HepG2 (cell line): ENCODE data around the gene INTS1. TPM values are rescaled to one million over a fixed set of nuclear protein-coding genes. Genes with fewer than 3 reads are reported as not detected.

Source experiments
- ATAC-seq: fragments of 200-7000 bp; cut with Tn5 transposase; 3 replicates; pipeline ENCODE4 v1.9.1; 2020; ENCODE audit warnings: mild to moderate bottlenecking, moderate library complexity
- BruUV-seq: library from RNA; stranded (reverse); fragments of 400-500 nt; replicated peaks from 2 replicates; lab custom pipeline; 2021; lab: Mats Ljungman, UMichigan
- CTCF ChIA-PET: fragments of 300-600 bp; formaldehyde crosslinking; extraction: SDS; loops from one replicate; lab custom pipeline; 2021; ENCODE audit warnings: low total read pairs, inconsistent platforms, low intra/inter-chr PET ratio; lab: Yijun Ruan, JAX
- POLR2A ChIA-PET: fragments of 350-600 bp; sonication (Branson Sonifier 250); formaldehyde crosslinking; loops from one replicate; lab custom pipeline; 2020; ENCODE audit warnings: antibody characterized with exemption, inconsistent platforms; lab: Yijun Ruan, JAX
- DNase-seq: peaks from one replicate; pipeline ENCODE4 v3.0.0-alpha.2; 2015; ENCODE audit warnings: low spot score
- FAIRE-seq: peaks from 3 replicates; lab custom pipeline; 2011; peaks lifted over from hg19 to GRCh38; lab: Jason Lieb, UNC
- H2AFZ ChIP-seq: one replicate; pipeline ENCODE4 v1.6.1; 2011; ENCODE audit warnings: low read length, inconsistent platforms
- H3K27ac ChIP-seq: fragments of 300-600 bp; 3 replicates; pipeline ENCODE4 v1.8.0; 2011; ENCODE audit warnings: mixed run types, mild to moderate bottlenecking, mixed read lengths, low read length, inconsistent platforms; ENCODE audit not compliant: insufficient read depth; ENCODE audit errors: extremely low read length
- H3K27me3 ChIP-seq, 2 experiments: fragments of 200-600 bp in 1 of 2; 2 replicates in 1 of 2; 3 replicates in 1 of 2; pipeline versions ENCODE4 v1.6.0 to v1.8.0; 2011; ENCODE audit warnings: low read length in 2 of 2, mild to moderate bottlenecking in 2 of 2, moderate library complexity in 2 of 2, inconsistent platforms in 1 of 2; ENCODE audit not compliant: insufficient read depth in 2 of 2, control insufficient read depth in 1 of 2
- H3K36me3 ChIP-seq, 2 experiments: fragments of 200-600 bp in 1 of 2; replicated peaks in 1 of 2; 2 replicates in 1 of 2; 3 replicates in 1 of 2; pipeline versions ENCODE4 v1.5.1 to v1.8.0; 2011; ENCODE audit warnings: low read length in 2 of 2, inconsistent platforms in 1 of 2; ENCODE audit not compliant: insufficient read depth in 2 of 2, control insufficient read depth in 1 of 2
- H3K4me1 ChIP-seq: 2 replicates; pipeline ENCODE4 v1.5.1; 2012; ENCODE audit warnings: low read length, inconsistent platforms; ENCODE audit not compliant: insufficient read depth
- H3K4me2 ChIP-seq: 2 replicates; pipeline ENCODE4 v1.6.0; 2011; ENCODE audit warnings: low read depth, low read length, inconsistent platforms
- H3K4me3 ChIP-seq, 3 experiments: fragments of 200-600 bp in 1 of 3; sonication (generic), shearing (Covaris generic) in 1 of 3; replicated peaks in 1 of 3; 2 replicates each; pipeline ENCODE4 v1.5.1; 2011 to 2016; ENCODE audit warnings: low read length in 3 of 3, inconsistent platforms in 2 of 3, low read depth in 2 of 3, mild to moderate bottlenecking in 2 of 3, control low read depth in 1 of 3, mixed read lengths in 1 of 3; ENCODE audit not compliant: insufficient read depth in 1 of 3
- H3K79me2 ChIP-seq: one replicate; pipeline ENCODE4 v1.6.1; 2011; ENCODE audit warnings: low read length, inconsistent platforms; ENCODE audit not compliant: insufficient read depth
- H3K9ac ChIP-seq: 2 replicates; pipeline ENCODE4 v1.6.0; 2011; ENCODE audit warnings: mild to moderate bottlenecking, low read depth, low read length, inconsistent platforms; ENCODE audit not compliant: insufficient read depth
- H3K9me3 ChIP-seq: 2 replicates; pipeline ENCODE4 v1.5.1; 2012; ENCODE audit warnings: mild to moderate bottlenecking, low read length
- H4K20me1 ChIP-seq: 2 replicates; pipeline ENCODE4 v1.6.0; 2011; ENCODE audit warnings: inconsistent platforms, mild to moderate bottlenecking, low read length, moderate library complexity; ENCODE audit not compliant: insufficient read depth
- HNRNPL ChIP-seq: fragments of 200-400 bp; formaldehyde crosslinking; IDR thresholded peaks from 2 replicates; pipeline ENCODE4 v1.6.1; 2017; ENCODE audit warnings: mild to moderate bottlenecking, low read depth, low read length
- ISL2 ChIP-seq: sonication (generic); formaldehyde crosslinking; IDR thresholded peaks from 2 replicates; pipeline ENCODE4 v1.5.0; 2020; ENCODE audit warnings: missing genetic modification reagents
- MTA1 ChIP-seq: sonication (generic); formaldehyde crosslinking; IDR thresholded peaks from 2 replicates; pipeline ENCODE4 v1.4.0; 2020; ENCODE audit warnings: missing genetic modification reagents, mild to moderate bottlenecking, borderline replicate concordance
- RNF2 ChIP-seq: fragments of 450-650 bp; conservative IDR thresholded peaks from 2 replicates; pipeline ENCODE4 v1.6.1; 2016; ENCODE audit warnings: low read depth
- SP1 ChIP-seq, 2 experiments: fragments of 450-650 bp in 1 of 2; sonication (generic) in 1 of 2; formaldehyde crosslinking in 1 of 2; IDR thresholded peaks; 2 replicates each; pipeline versions ENCODE4 v1.4.0 to v1.6.1; 2016 to 2020; ENCODE audit warnings: missing genetic modification reagents in 1 of 2
- THYN1 ChIP-seq: sonication (generic); formaldehyde crosslinking; IDR thresholded peaks from 2 replicates; pipeline ENCODE4 v1.8.1; 2023; ENCODE audit warnings: low read depth, mild to moderate bottlenecking, moderate library complexity, missing genetic modification reagents, borderline replicate concordance
- ZNF160 ChIP-seq: sonication (generic); formaldehyde crosslinking; IDR thresholded peaks from 2 replicates; pipeline ENCODE4 v1.8.0; 2022; ENCODE audit warnings: mild to moderate bottlenecking, inconsistent platforms, missing genetic modification reagents
- ZNF333 ChIP-seq: sonication (generic); formaldehyde crosslinking; IDR thresholded peaks from 2 replicates; pipeline ENCODE4 v1.4.0; 2020; ENCODE audit warnings: mild to moderate bottlenecking, missing genetic modification reagents, borderline replicate concordance
- ZNF501 ChIP-seq: sonication (generic); formaldehyde crosslinking; IDR thresholded peaks from 2 replicates; pipeline ENCODE4 v1.5.1; 2020; ENCODE audit warnings: mild to moderate bottlenecking, moderate library complexity, missing genetic modification reagents
- WGBS: methylation state at CpG from one replicate; pipeline ENCODE4 v1.1.6; 2017; ENCODE audit warnings: low lambda C conversion rate; 5-methylcytosine and 5-hydroxymethylcytosine counted together
- in situ Hi-C: cut with HindIII; loops from 2 replicates; pipeline ENCODE4 v1.10.0; 2017; ENCODE audit warnings: low pct_unique_long_range_greater_than_20kb; ENCODE audit not compliant: extremely low pct_ligation_motif_present
- intact Hi-C: fragments of 100-400 bp; cut with micrococcal nuclease; formaldehyde crosslinking; loops from one replicate; pipeline ENCODE4 v1.10.0; 2022; ENCODE audit not compliant: unreplicated experiment
- polyA plus RNA-seq, 8 experiments: library from polyadenylated mRNA; depleted of rRNA in 3 of 8; stranded (reverse) in 7 of 8; unstranded in 1 of 8; fragments of >200 nt; fragmentation: Illumina TruSeq in 4 of 8; extraction: Trizol in 4 of 8; gene quantifications; 2 replicates each; pipeline versions ENCODE4 v1.2.1 to v1.2.3, GENCODE V29; 2011 to 2016; ENCODE audit warnings: low read depth in 4 of 8, missing spikeins in 1 of 8, mixed read lengths in 1 of 8; ENCODE audit not compliant: insufficient read depth in 1 of 8
- total RNA-seq, 5 experiments: library from RNA; depleted of rRNA; stranded (reverse); fragments of >200 nt; fragmentation: Illumina TruSeq; extraction: Trizol; gene quantifications; 2 replicates each; pipeline ENCODE4 v1.2.3, GENCODE V29; 2016; ENCODE audit warnings: low read depth in 1 of 5

The INTS1 gene
- total and polyA plus RNA-seq, 2 of the 13 experiments (the other 11 are each of a cell fraction or from before 2014, with no cell fraction given): 13.7 to 29.0 TPM

- no peak for FAIRE-seq
- Histone ChIP-seq H3K9me3 (no peaks in the 10 kb centered on the region), H3K27ac (no peak overlapping the region), H3K27me3 (no peaks in the 10 kb centered on the region), H2AFZ (no peak overlapping the region), H3K4me2 (no peak overlapping the region), H3K4me3 (no peak overlapping the region), H3K36me3 (peaks cover 5 to 10% of the 10 kb centered on the region in 2 experiments; a peak in 3 of 5 replicates), H4K20me1 (no peaks in the 10 kb centered on the region), H3K79me2 (no peaks in the 10 kb centered on the region), H3K9ac (no peak overlapping the region), H3K4me1 (no peaks in the 10 kb centered on the region)
- no TSS peak for BruUV-seq
- ChIA-PET CTCF (no interaction called here), POLR2A (interaction anchor here (1.3 kb wide), 1 partner anchor 9 kb away, joined by 4 read pairs; the partner anchor contains the start of gene TMEM184A)
- in situ Hi-C loops: no loop called here
- intact Hi-C loops: no loop called here
- no peak for ATAC-seq
- no peak for DNase-seq
- TF ChIP-seq ZNF501: no peak
- no peak for TF ChIP-seq MTA1 (CRISPR knock-in tag)
- TF ChIP-seq ZNF160 (CRISPR knock-in tag): no peak
- peak; percentile 55; the same call in 1 of the 2 replicates for TF ChIP-seq HNRNPL
- TF ChIP-seq THYN1 (CRISPR knock-in tag): no peak
- TF ChIP-seq ISL2 (CRISPR knock-in tag): no peak
- TF ChIP-seq SP1 (IDR thresholded peaks at IDR 0.05): no peak
- no peak for TF ChIP-seq SP1 (CRISPR knock-in tag; IDR thresholded peaks at IDR 0.05)
- TF ChIP-seq ZNF333 (CRISPR knock-in tag): no peak
- no peak for TF ChIP-seq RNF2
- WGBS: 98% methylated on average over 15 of the region's 41 CpGs
These were observed 43.0 kb upstream of the INTS1 start for GRCh38 chr7:1546909-1547776.
